Activated B cell treated with CpG ODN at 0.5 μM for 24 hours (primary cell): ENCODE data around the gene MLLT3. TPM values are rescaled to one million over a fixed set of nuclear protein-coding genes. Genes with fewer than 3 reads are reported as not detected.

Source experiments
- ATAC-seq: fragments of 200-7000 bp; cut with Tn5 transposase; one replicate; pipeline ENCODE4 v1.10.0; 2021; ENCODE audit warnings: low read depth, mild to moderate bottlenecking, moderate library complexity
- CTCF ChIA-PET: fragments of 350-600 bp; sonication (Branson Sonifier 250); formaldehyde crosslinking; loops from one replicate; lab custom pipeline; 2021; ENCODE audit warnings: antibody characterized with exemption; lab: Charles Lee
- POLR2A ChIA-PET: fragments of 350-600 bp; sonication (Branson Sonifier 250); formaldehyde crosslinking; loops from one replicate; lab custom pipeline; 2021; ENCODE audit warnings: antibody characterized with exemption; lab: Charles Lee
- DNase-seq: peaks from one replicate; pipeline ENCODE4 v3.0.0; 2022
- H3K27ac Mint-ChIP-seq: one replicate; pipeline ENCODE4 v1.8.0; 2020; ENCODE audit warnings: mixed read lengths
- H3K27me3 Mint-ChIP-seq: one replicate; pipeline ENCODE4 v1.8.0; 2021; ENCODE audit warnings: mixed read lengths
- H3K36me3 Mint-ChIP-seq: one replicate; pipeline ENCODE4 v1.8.0; 2021; ENCODE audit warnings: low read depth, mixed read lengths
- H3K4me1 Mint-ChIP-seq: one replicate; pipeline ENCODE4 v1.8.0; 2021; ENCODE audit warnings: mixed read lengths
- H3K4me3 Mint-ChIP-seq: one replicate; pipeline ENCODE4 v1.8.0; 2020; ENCODE audit warnings: mild to moderate bottlenecking, mixed read lengths
- H3K9me3 Mint-ChIP-seq: one replicate; pipeline ENCODE4 v1.8.0; 2020; ENCODE audit warnings: mixed read lengths
- CTCF ChIP-seq: fragments of 200-600 bp; IDR thresholded peaks from one replicate; pipeline ENCODE4 v1.8.0; 2022; ENCODE audit warnings: antibody characterized with exemption, mild to moderate bottlenecking
- intact Hi-C: fragments of 100-400 bp; cut with micrococcal nuclease; formaldehyde crosslinking; loops from one replicate; pipeline ENCODE4 v1.15.1; 2024
- total RNA-seq: library from RNA; stranded (reverse); gene quantifications from 2 replicates; pipeline ENCODE4 v1.2.3, GENCODE V29; 2022

The MLLT3 gene
- total RNA-seq, 1 donor from 2014 or later, result 1.5 TPM

- ATAC-seq, result no peak
- Mint-ChIP-seq H3K27me3 (peaks cover 29% of the 10 kb centered on the region), H3K4me3 (no peak overlapping the region), H3K9me3 (no peaks in the 10 kb centered on the region), H3K36me3 (no peaks in the 10 kb centered on the region), H3K4me1 (no peaks in the 10 kb centered on the region), H3K27ac (no peak overlapping the region)
- POLR2A ChIA-PET, result no interaction called here
- no peak for TF ChIP-seq CTCF
- CTCF ChIA-PET, result no interaction called here
- intact Hi-C loops, result no loop called here
- DNase-seq, result no peak
These were observed 28.5 kb upstream of the MLLT3 start for GRCh38 chr9:20650750-20651299.

GRCh38 chr9:20650313-20650712 lies 28.0 kb upstream of the MLLT3 start:
- no peaks in the 10 kb centered on the region for H3K4me1 Mint-ChIP-seq
- H3K36me3 Mint-ChIP-seq, result no peaks in the 10 kb centered on the region
- no peaks in the 10 kb centered on the region for H3K9me3 Mint-ChIP-seq
- intact Hi-C loops, result no loop called here
- peaks cover 32% of the 10 kb centered on the region for H3K27me3 Mint-ChIP-seq
- DNase-seq (no peak), ATAC-seq (no peak)
- H3K4me3 Mint-ChIP-seq, result no peak overlapping the region
- no peak for TF ChIP-seq CTCF
- ChIA-PET POLR2A (no interaction called here), CTCF (no interaction called here)
- H3K27ac Mint-ChIP-seq, result no peak overlapping the region

- no peak for DNase-seq
- H3K4me3 Mint-ChIP-seq, result no peak overlapping the region
- H3K27ac Mint-ChIP-seq, result no peak overlapping the region
- POLR2A ChIA-PET, result no interaction called here
- H3K4me1 Mint-ChIP-seq, result no peaks in the 10 kb centered on the region
- no peak for ATAC-seq
- CTCF ChIA-PET, result no interaction called here
- H3K36me3 Mint-ChIP-seq, result no peaks in the 10 kb centered on the region
- H3K27me3 Mint-ChIP-seq, result peaks cover 33% of the 10 kb centered on the region
- TF ChIP-seq CTCF, result no peak
- no peaks in the 10 kb centered on the region for H3K9me3 Mint-ChIP-seq
- intact Hi-C loops, result no loop called here
These were observed 27.1 kb upstream of the MLLT3 start for GRCh38 chr9:20649381-20649780.

DNA sequence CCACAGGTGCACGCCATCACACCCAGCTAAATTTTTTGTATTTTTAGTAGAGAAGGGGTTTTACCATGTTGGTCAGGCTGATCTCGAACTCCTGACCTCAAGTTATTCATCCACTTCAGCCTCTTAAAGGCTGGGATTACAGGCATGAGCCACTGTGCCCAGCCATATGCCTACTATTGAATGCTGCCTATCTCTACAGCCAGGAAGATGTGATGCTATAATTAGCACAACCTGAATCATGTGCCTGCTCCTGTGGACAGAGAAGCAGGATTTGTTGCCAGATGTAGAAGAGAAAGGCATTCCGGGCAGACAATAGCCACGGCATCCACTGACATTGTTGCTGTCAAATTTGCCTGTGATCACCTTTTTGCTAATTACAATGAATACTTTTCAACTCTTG lies 24.4 kb upstream of the MLLT3 start:
- no peaks in the 10 kb centered on the region for H3K4me1 Mint-ChIP-seq
- CTCF ChIA-PET, result no interaction called here
- no peak for ATAC-seq

GRCh38 chr9:20643660-20644059 lies 21.4 kb upstream of the MLLT3 start:
- TF ChIP-seq CTCF, result no peak
- DNase-seq, result no peak
- Mint-ChIP-seq H3K4me1 (peaks cover 9% of the 10 kb centered on the region), H3K36me3 (no peaks in the 10 kb centered on the region), H3K9me3 (no peaks in the 10 kb centered on the region), H3K27me3 (peaks cover 36% of the 10 kb centered on the region), H3K4me3 (no peak overlapping the region), H3K27ac (no peak overlapping the region)
- ChIA-PET CTCF (no interaction called here), POLR2A (no interaction called here)
- ATAC-seq, result no peak
- intact Hi-C loops, result no loop called here

More for the DNA sequence above, 24.4 kb upstream of the MLLT3 start:
- TF ChIP-seq CTCF, result no peak
- H3K9me3 Mint-ChIP-seq, result no peaks in the 10 kb centered on the region
- DNase-seq, result no peak
- no peak overlapping the region for H3K4me3 Mint-ChIP-seq
- H3K36me3 Mint-ChIP-seq, result no peaks in the 10 kb centered on the region
- H3K27ac Mint-ChIP-seq, result no peak overlapping the region
- peaks cover 38% of the 10 kb centered on the region for H3K27me3 Mint-ChIP-seq
- POLR2A ChIA-PET, result no interaction called here
- intact Hi-C loops, result no loop called here
